NCI-H82 (cell line): Measurements from ENCODE around the gene BLMH.
A peak's percentile ranks its signal among the peaks of the same experiment; 100 is the strongest.

Source experiments
- DNase-seq: peaks from one replicate; lab custom pipeline; 2025; lab: John Stamatoyannopoulos, UW

Gene BLMH

GRCh38 chr17:30308406-30308805 lies 16.7 kb upstream of the BLMH start:
- no peak for DNase-seq

- no peak for DNase-seq
Measured at GRCh38 chr17:30304778-30305177, 13.0 kb upstream of the BLMH start.

GRCh38 chr17:30302241-30302640 lies 10.5 kb upstream of the BLMH start:
- no peak for DNase-seq

- DNase-seq = no peak
Measured at GRCh38 chr17:30300818-30301217, 9.1 kb upstream of the BLMH start.

- no peak for DNase-seq
Measured at GRCh38 chr17:30299000-30299399, 7.3 kb upstream of the BLMH start.

GRCh38 chr17:30297715-30298114 lies 6.0 kb upstream of the BLMH start:
- no peak for DNase-seq

- no peak for DNase-seq
Measured at GRCh38 chr17:30296499-30297080, 4.8 kb upstream of the BLMH start.

- peak; percentile 97 for DNase-seq
Measured at GRCh38 chr17:30292286-30292858, 628 bp upstream of the BLMH start.

- peak; percentile 85 for DNase-seq
Measured at GRCh38 chr17:30290696-30291542, 825 bp downstream of the BLMH start.

GRCh38 chr17:30290077-30290476 lies 1.7 kb downstream of the BLMH start:
- DNase-seq = no peak

GRCh38 chr17:30279156-30279555 lies 12.6 kb downstream of the BLMH start:
- no peak for DNase-seq

- peak; percentile 46 for DNase-seq
Measured at GRCh38 chr17:30278032-30278431, 13.7 kb downstream of the BLMH start.

GRCh38 chr17:30275911-30276310 lies 15.8 kb downstream of the BLMH start:
- no peak for DNase-seq

GRCh38 chr17:30274887-30275286 lies 16.9 kb downstream of the BLMH start:
- DNase-seq = no peak

GRCh38 chr17:30273373-30273772 lies 18.4 kb downstream of the BLMH start:
- DNase-seq = peak; percentile 45

GRCh38 chr17:30271102-30271501 lies 20.6 kb downstream of the BLMH start:
- DNase-seq = no peak

- DNase-seq = no peak
Measured at GRCh38 chr17:30267625-30268024, 24.1 kb downstream of the BLMH start.

GRCh38 chr17:30263552-30264333 lies 28.0 kb downstream of the BLMH start:
- DNase-seq = no peak

- DNase-seq = no peak
Measured at GRCh38 chr17:30256756-30257506, 34.8 kb downstream of the BLMH start.

- no peak for DNase-seq
Measured at GRCh38 chr17:30254150-30254549, 37.6 kb downstream of the BLMH start.

GRCh38 chr17:30253312-30253711 lies 38.4 kb downstream of the BLMH start:
- DNase-seq = no peak

GRCh38 chr17:30251931-30252330 lies 39.8 kb downstream of the BLMH start:
- no peak for DNase-seq
